ENCODE measurements around the gene IGSF23. TPM values are rescaled to one million over a fixed set of nuclear protein-coding genes. Genes with fewer than 3 reads are reported as not detected.

Gene IGSF23
- not detected in 2 replicates for total RNA-seq (2014; rRNA removed; shearing (Covaris generic))
- not detected in 2 replicates for polyA plus RNA-seq (2014; cell fraction: nucleus; rRNA removed)

DNA sequence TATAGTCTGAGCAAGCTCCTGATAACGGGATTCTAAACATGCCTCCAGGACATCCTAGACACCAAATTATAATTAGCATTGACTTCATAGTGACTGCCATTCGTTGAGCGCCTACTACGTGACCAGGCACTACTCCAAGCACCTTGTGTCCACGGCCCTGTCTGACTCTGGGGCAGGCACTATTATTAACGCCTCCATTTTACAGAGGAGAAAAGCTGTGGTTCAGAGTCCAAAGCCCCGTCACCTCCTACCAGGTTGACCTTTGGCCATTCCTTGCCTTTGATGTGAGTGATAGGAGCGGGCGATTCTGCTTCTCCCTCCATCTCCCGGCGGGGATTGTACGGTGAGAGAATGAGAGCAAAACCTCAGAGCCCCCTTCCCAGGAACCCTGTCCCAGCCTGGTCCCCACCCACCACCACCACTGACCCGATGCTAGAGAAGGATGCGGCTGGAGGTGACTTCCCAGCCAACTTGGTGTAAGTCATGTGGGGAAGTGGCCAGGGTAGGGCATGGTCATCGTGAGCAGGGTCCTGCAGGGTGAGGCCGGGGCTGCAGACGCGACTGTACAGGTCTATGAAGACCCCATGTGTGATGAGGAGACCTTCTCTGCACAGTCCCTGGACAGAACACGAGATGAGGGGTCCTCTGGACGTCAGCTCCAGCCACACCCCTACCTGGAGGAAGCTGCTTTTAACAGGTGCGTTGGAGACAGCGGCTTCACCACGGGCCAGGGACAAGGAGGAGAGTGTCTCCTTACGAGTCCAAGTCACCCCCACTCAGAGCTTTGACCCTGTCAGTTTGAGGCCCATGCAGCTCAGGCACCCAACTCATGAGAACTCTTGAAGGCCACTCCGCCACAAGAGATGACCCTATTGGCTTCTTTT is at the start of gene IGSF23:
Gene IGSF23, plus strand, starts transcription at position 269 of the 884 bp plus-strand sequence. Its CDS starts 83 bp downstream, at position 352.
- DNase-seq (ENCODE audit: extremely low read depth, low read depth) = no peak

DNA sequence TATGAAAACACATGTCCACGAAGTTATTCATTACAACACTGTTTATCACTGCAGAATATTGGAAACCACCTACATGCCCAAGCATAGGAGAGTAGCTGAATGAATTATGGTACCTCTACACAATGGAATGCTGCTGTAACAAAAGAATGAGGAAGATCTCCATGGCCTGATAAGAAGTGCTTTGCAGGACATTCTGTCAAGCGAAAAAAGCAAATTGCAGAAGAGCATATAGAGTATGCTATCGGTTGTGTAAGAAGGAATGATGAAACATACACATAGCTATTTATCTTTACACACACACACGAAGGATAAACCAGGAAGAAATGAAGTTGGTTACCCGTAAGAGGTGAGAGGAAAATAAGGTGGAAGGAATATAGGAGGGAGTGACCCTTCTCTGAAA is 46.4 kb upstream of the IGSF23 start:
- no peak for DNase-seq (ENCODE audit: extremely low read depth, low read depth)

- no peak for DNase-seq (ENCODE audit: extremely low read depth, low read depth)
Observed at GRCh38 chr19:44567745-44568144, 45.6 kb upstream of the IGSF23 start.

DNA sequence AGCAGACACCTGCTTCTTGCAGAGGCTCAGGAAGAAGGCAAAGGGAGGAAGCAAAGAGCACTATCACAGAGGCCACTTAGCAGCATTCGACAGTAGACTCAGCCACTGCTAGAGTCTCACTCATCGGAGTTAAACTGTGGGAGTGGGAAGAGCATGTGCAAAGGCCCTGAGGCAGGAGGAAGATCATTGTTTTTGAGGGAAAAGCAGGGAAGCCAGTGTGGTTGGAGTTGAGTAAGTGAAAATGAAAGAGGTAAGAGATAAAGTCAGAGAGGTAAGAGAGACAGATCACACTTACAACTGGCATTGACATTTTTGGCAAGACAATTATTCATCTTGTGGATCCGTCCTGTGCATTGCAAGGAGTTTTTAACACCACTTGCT is 42.8 kb upstream of the IGSF23 start:
- no peak for DNase-seq (ENCODE audit: extremely low read depth, low read depth)

DNA sequence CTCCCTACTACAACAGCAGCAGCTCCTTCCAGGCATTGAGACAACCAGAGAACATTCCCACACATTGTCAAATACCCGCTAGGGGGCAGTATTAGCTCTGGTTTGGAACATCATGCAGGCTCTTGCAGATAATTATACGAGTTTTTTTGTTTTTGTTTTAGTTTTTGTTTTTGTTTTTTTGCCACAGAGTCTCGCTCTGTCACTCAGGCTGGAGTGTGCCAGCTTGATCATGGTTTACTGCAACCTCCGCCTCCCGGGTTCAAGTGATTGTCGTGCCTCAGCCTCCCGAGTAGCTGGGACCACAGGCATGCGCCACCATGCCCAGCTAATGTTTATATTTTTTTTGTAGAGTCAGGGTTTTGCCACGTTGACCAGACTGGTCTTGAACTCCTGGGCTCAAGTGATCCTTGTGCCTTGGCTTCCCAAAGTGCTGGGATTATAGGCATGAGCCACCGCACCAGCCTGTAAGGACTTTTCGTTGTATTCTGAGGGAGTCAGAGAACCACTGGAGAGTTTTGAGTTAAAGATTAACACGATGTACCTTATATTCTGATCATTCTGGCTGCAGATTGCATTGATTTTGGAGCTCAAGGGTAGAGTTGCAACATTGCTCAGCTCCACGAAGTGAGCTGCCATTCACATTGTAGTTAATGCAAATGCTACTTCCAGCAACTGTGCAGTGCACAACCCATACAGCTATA is 42.2 kb upstream of the IGSF23 start:
- DNase-seq (ENCODE audit: extremely low read depth, low read depth) = peak; percentile 66

DNA sequence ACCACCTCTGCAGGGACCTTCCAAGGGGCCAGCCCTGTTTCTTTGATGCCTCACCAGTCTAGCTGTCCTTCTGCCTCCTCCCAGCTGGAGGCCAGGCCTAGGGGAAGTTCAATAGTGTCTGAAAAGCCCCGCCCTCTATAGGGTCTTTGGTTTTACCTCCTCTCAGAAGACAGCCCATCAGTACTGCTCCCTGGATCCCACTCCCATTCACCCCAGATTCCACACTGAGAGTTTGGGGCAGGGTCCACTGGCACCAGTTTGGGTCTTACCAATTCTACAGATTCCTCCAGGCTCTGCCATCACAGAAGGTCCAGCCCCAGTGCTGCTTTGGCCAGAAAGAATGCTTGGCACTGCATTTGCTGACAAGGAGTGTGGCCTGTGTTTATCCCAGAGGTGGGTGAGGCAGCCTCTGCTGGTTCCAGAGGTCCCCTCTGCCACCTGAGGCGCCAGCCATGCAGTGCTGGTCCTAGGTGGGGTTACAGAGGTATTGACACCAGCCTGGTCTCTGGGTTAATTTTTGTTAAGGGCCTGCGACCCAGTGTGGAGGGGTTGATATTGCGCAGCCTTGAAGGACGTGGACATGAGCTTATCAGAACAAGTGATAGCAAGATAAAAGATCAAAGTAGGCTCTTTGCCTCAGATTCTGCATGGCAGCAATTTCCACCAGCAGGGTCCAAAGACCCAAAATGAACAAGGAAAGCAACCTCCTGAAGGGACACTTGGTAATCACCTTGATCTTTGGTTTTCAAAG is 41.4 kb upstream of the IGSF23 start:
- DNase-seq (ENCODE audit: extremely low read depth, low read depth) = no peak

DNA sequence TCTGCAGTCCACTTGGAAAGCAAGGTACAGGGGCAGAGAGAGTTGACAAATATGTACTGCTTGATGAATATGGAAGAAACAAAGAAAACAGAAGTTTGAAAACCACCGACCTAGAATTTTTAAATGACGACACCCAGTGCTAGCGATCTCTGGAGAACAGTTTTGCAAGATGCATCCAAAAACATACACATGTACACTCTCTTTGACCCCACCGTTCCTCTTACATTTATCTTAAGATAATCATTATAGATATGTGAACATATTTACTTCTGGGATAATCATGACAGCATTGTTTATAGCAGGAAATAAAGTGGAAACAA is 40.8 kb upstream of the IGSF23 start:
- DNase-seq (ENCODE audit: extremely low read depth, low read depth) = no peak

GRCh38 chr19:44573183-44573582 is 40.2 kb upstream of the IGSF23 start:
- DNase-seq (ENCODE audit: extremely low read depth, low read depth) = no peak

DNA sequence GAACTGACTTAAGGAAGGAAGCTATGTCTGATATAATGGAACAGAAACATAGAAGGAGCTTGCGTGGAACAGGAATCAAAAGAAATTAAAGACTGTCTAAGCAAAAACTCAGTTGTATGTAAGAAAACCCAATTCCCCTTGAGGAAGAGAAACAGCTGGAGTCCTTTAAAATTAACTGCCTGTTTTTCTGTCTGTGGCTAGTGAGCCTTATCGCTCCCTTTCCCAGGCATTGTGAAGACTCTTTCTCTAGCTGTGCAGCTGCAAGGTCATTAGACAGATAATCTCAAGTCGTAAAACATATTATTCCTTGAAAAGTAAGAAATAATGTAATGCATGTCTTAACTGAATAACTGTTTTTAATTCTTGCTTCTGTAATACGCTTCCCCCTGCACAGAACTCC is 39.7 kb upstream of the IGSF23 start:
- DNase-seq (ENCODE audit: extremely low read depth, low read depth) = no peak

- no peak for DNase-seq (ENCODE audit: extremely low read depth, low read depth)
Observed at GRCh38 chr19:44574186-44574950, 39.0 kb upstream of the IGSF23 start.

- no peak for DNase-seq (ENCODE audit: extremely low read depth, low read depth)
Observed at GRCh38 chr19:44575116-44575700, 38.2 kb upstream of the IGSF23 start.

DNA sequence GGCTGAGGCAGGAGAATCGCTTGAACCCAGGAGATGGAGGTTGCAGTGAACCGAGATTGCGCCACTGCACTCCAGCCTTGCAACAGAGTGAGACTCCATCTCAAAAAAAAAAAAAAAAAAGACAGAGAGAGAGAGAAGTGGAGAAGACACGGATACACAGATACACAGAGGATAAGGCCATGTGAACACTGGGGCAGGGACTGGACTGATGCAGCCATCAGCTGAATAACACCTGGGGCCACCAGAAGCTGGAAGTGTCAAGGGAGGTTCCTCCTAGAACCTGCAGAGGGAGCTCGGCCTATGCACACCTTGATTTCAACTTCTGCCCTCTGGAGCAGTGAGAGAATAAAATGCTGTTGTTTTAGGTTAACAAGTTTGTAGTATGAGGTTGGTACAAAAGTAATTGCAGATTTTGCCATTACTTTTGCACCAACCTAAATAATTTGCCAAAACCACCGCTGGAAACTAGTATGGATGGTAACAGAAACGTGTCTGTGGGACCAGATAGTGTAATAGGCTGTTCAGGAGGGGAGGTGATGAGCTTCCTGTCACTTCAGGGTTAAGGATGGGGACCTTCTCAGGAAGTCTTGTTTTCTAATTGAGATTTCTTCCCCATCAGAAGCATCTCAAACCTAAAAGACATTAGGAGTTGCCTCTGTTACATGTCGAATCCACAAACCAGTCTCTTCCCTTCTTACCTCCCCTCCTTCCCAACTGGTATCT is 36.4 kb upstream of the IGSF23 start:
- no peak for DNase-seq (ENCODE audit: extremely low read depth, low read depth)

- no peak for DNase-seq (ENCODE audit: extremely low read depth, low read depth)
Observed at GRCh38 chr19:44577566-44577874, 35.8 kb upstream of the IGSF23 start.

DNA sequence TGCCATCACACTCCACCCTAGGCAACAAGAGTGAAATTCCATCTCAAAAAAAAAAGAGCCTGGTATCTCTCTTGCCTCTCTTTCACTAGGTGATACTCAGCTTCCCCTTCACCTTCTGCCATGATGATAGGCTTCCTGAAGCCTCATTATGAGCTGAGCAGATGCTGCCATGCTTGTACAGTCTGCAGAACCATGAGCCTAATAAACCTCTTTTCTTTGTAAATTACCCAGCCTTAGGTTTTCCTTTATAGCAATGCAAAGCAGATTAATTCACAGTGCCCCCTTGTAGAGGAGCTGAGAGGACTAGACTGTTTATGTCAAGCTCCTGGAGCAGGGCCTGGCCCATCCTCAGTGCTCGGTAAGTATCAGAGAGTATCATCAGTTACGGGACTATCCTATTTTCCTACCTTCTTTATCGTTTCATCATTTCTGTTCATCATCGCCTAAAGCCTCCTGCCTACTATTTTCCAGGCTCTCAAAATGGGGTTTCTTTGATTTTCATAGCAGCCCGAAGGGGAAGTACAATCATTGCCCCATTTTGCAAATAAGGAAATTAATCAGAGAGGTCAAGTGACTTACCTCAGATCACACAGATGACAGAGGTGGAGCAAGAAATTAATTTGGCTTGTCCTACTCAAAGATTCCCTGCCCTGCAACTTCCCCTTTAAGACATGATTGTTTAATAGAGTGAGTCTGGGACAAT is 33.5 kb upstream of the IGSF23 start:
- DNase-seq (ENCODE audit: extremely low read depth, low read depth) = no peak

GRCh38 chr19:44580366-44580895 is 32.9 kb upstream of the IGSF23 start:
- no peak for DNase-seq (ENCODE audit: extremely low read depth, low read depth)

- no peak for DNase-seq (ENCODE audit: extremely low read depth, low read depth)
Observed at GRCh38 chr19:44581288-44581687, 32.1 kb upstream of the IGSF23 start.

GRCh38 chr19:44582581-44583265 is 30.6 kb upstream of the IGSF23 start:
- DNase-seq (ENCODE audit: extremely low read depth, low read depth) = no peak
